ENCODE results near the gene CTU2. TPM values are rescaled to one million over a fixed set of nuclear protein-coding genes. Genes with fewer than 3 reads are reported as not detected.

The CTU2 gene
- total and polyA plus RNA-seq, 10 of the 15 experiments (the other 5 are each of a cell fraction or from before 2014, with no cell fraction given) = 0.32 to 44.5 (median 18.2) TPM

DNA sequence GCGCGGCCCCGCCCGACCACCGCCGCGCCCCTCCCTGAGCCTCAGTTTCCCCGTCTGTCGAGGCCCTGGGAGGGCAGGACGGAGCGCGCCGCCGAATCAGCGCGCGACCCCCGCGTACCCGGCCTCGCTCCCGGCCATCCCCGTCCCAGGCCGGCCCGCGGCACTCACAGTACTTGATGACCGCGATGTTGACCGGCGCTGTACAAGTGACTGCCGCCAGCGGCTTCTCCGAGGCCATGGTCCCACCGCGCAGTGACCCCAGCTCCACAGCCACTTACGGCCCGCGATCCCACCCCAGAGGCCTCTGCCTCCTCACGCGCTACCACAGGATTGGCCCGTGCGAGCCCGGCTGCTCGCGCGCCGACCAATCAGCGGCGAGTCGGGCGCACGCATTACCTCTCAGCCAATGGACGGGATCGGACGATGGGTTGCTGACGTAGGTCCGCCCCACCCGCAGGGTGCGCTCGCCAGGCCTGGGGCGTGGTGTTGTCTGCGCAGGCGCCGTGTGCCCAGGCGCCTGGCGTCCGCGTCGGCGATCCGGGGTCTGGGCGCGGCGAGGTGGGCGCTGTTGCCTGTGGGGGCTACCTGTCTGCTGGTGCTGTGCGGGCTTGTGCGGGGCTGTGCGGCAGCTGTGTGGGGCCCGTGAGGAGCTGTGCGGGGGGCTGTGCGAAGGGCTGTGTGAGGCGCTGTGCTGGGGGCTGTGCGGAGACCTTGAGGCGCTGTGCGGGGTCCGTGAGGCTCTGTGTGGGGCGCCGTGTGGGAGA is 43.3 kb upstream of the CTU2 start, which contains the start of gene MVD (continued):
- TF ChIP-seq, protein P1, sequence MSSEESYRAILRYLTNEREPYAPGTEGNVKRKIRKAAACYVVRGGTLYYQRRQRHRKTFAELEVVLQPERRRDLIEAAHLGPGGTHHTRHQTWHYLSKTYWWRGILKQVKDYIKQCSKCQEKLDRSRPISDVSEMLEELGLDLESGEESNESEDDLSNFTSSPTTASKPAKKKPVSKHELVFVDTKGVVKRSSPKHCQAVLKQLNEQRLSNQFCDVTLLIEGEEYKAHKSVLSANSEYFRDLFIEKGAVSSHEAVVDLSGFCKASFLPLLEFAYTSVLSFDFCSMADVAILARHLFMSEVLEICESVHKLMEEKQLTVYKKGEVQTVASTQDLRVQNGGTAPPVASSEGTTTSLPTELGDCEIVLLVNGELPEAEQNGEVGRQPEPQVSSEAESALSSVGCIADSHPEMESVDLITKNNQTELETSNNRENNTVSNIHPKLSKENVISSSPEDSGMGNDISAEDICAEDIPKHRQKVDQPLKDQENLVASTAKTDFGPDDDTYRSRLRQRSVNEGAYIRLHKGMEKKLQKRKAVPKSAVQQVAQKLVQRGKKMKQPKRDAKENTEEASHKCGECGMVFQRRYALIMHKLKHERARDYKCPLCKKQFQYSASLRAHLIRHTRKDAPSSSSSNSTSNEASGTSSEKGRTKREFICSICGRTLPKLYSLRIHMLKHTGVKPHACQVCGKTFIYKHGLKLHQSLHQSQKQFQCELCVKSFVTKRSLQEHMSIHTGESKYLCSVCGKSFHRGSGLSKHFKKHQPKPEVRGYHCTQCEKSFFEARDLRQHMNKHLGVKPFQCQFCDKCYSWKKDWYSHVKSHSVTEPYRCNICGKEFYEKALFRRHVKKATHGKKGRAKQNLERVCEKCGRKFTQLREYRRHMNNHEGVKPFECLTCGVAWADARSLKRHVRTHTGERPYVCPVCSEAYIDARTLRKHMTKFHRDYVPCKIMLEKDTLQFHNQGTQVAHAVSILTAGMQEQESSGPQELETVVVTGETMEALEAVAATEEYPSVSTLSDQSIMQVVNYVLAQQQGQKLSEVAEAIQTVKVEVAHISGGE (CRISPR knock-in tag; IDR thresholded peaks at IDR 0.05) = no peak

DNA sequence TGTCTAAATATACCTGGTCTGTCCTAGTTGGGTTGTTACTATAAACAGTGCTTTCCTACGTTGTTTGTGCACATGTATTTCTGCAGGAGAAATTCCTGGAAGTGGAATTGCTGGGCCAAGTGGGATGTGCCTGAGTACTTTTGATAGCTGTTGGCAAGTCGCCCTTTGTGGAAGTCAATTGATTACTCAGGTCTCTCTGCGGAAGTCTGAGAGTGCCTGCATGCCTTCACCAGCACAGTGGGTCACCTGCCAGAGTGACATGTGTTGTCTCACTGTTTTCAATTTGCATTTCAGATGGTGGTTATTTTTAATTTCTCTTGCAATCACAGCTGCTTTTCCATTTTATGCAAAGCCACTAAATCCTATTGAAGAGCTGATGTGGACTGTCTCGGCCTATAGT is 41.2 kb upstream of the CTU2 start:
- Histone ChIP-seq H3K36me3 (ENCODE audit: control insufficient read depth in 2 of 2, insufficient read depth in 2 of 2, low read length in 1 of 2) (no peaks in the 10 kb centered on the region), H3K9ac (ENCODE audit: control insufficient read depth, insufficient read depth, low read length) (no peak overlapping the region), H4K20me1 (ENCODE audit: control insufficient read depth, insufficient read depth) (no peaks in the 10 kb centered on the region), H3K27ac (ENCODE audit: control insufficient read depth, insufficient read depth) (no peak overlapping the region), H3K27me3 (replicated peaks in 1 of 2; ENCODE audit: control insufficient read depth in 2 of 2, insufficient read depth in 2 of 2, low read length in 1 of 2) (no peaks in the 10 kb centered on the region), H3K79me2 (ENCODE audit: control insufficient read depth, insufficient read depth, low read length) (peaks cover 30% of the 10 kb centered on the region), H3K9me3 (replicated peaks; ENCODE audit: control insufficient read depth, insufficient read depth, low read length) (no peaks in the 10 kb centered on the region), H3K4me3 (no peak overlapping the region), H3K4me1 (ENCODE audit: control insufficient read depth, insufficient read depth, low read length) (peaks cover 6% of the 10 kb centered on the region; the same call in 1 of the 2 replicates), H3K4me2 (ENCODE audit: control insufficient read depth, insufficient read depth) (0 out of 2 replicates have a peak overlapping the region, but pooled peaks have one; percentile 32), H2AFZ (ENCODE audit: control insufficient read depth, low read depth, low read length) (no peak overlapping the region)
- no peak for FAIRE-seq
- intact Hi-C loops (cut with micrococcal nuclease; ENCODE audit: unreplicated experiment) = no loop called here
- TF ChIP-seq, protein P2, sequence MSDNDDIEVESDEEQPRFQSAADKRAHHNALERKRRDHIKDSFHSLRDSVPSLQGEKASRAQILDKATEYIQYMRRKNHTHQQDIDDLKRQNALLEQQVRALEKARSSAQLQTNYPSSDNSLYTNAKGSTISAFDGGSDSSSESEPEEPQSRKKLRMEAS (IDR thresholded peaks at IDR 0.05; ENCODE audit: low read depth, low read length) = no peak
- TF ChIP-seq, protein P3, sequence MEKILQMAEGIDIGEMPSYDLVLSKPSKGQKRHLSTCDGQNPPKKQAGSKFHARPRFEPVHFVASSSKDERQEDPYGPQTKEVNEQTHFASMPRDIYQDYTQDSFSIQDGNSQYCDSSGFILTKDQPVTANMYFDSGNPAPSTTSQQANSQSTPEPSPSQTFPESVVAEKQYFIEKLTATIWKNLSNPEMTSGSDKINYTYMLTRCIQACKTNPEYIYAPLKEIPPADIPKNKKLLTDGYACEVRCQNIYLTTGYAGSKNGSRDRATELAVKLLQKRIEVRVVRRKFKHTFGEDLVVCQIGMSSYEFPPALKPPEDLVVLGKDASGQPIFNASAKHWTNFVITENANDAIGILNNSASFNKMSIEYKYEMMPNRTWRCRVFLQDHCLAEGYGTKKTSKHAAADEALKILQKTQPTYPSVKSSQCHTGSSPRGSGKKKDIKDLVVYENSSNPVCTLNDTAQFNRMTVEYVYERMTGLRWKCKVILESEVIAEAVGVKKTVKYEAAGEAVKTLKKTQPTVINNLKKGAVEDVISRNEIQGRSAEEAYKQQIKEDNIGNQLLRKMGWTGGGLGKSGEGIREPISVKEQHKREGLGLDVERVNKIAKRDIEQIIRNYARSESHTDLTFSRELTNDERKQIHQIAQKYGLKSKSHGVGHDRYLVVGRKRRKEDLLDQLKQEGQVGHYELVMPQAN (conservative IDR thresholded peaks at IDR 0.05) = no peak
- TF ChIP-seq SREBF1 (IDR thresholded peaks at IDR 0.05; ENCODE audit: low read length) (no peak), PML (IDR thresholded peaks at IDR 0.05; ENCODE audit: low read length) (no peak), HDAC2 (IDR thresholded peaks at IDR 0.05) (no peak), NFYB (IDR thresholded peaks at IDR 0.05; ENCODE audit: insufficient read depth, low read depth, low read length) (no peak), TCF12 (IDR thresholded peaks at IDR 0.05; ENCODE audit: low read depth, low read length) (no peak)
- TF ChIP-seq, protein P4, sequence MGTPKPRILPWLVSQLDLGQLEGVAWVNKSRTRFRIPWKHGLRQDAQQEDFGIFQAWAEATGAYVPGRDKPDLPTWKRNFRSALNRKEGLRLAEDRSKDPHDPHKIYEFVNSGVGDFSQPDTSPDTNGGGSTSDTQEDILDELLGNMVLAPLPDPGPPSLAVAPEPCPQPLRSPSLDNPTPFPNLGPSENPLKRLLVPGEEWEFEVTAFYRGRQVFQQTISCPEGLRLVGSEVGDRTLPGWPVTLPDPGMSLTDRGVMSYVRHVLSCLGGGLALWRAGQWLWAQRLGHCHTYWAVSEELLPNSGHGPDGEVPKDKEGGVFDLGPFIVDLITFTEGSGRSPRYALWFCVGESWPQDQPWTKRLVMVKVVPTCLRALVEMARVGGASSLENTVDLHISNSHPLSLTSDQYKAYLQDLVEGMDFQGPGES (IDR thresholded peaks at IDR 0.05) = no peak
- TF ChIP-seq, protein P5, sequence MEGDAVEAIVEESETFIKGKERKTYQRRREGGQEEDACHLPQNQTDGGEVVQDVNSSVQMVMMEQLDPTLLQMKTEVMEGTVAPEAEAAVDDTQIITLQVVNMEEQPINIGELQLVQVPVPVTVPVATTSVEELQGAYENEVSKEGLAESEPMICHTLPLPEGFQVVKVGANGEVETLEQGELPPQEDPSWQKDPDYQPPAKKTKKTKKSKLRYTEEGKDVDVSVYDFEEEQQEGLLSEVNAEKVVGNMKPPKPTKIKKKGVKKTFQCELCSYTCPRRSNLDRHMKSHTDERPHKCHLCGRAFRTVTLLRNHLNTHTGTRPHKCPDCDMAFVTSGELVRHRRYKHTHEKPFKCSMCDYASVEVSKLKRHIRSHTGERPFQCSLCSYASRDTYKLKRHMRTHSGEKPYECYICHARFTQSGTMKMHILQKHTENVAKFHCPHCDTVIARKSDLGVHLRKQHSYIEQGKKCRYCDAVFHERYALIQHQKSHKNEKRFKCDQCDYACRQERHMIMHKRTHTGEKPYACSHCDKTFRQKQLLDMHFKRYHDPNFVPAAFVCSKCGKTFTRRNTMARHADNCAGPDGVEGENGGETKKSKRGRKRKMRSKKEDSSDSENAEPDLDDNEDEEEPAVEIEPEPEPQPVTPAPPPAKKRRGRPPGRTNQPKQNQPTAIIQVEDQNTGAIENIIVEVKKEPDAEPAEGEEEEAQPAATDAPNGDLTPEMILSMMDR (IDR thresholded peaks at IDR 0.05 in 2 of 3, conservative IDR thresholded peaks at IDR 0.05 in 1 of 3; ENCODE audit: control insufficient read depth in 2 of 3, extremely low read depth in 1 of 3, insufficient read depth in 1 of 3, low read depth in 3 of 3, low read length in 3 of 3) = no peak
- WGBS (ENCODE audit: insufficient coverage, insufficient replicate concordance, low lambda C conversion rate, missing lambda C conversion rate) = 23% methylated on average over 4 of the region's 4 CpGs
- in situ Hi-C loops (cut with MboI) = no loop called here
- BruUV-seq (replicated peaks) = no TSS peak
- ATAC-seq = no peak
- ChIA-PET RAD21 (ENCODE audit: unreplicated experiment) (interaction anchor here (1.4 kb wide), 1 partner anchor 16 kb away, joined by 5 read pairs; no protein-coding TSS in a partner anchor), POLR2A (interaction anchor here (0.8 to 2.0 kb wide), 6 partner anchors 16 to 40 kb away, joined by 3 to 15 read pairs (median 6); no protein-coding TSS in a partner anchor), CTCF (interaction anchor here (0.6 to 2.0 kb wide), 8 partner anchors 15 to 553 kb away, joined by 3 to 12 read pairs (median 4); partner anchors contain the start of gene ZNF778), SMC1A (ENCODE audit: uncharacterized antibody, unreplicated experiment) (interaction anchor here (0.8 to 1.0 kb wide), 3 partner anchors 9 to 35 kb away, joined by 3 read pairs; no protein-coding TSS in a partner anchor)
- no peak for DNase-seq (ENCODE audit: low read depth, low spot score)

Data from GM12878 (cell line).